ENCODE data around the gene FAT1. TPM values are rescaled to one million over a fixed set of nuclear protein-coding genes. Genes with fewer than 3 reads are reported as not detected.

Gene FAT1
- total RNA-seq, 2 donors from 2014 or later, result 175 to 215 TPM

DNA sequence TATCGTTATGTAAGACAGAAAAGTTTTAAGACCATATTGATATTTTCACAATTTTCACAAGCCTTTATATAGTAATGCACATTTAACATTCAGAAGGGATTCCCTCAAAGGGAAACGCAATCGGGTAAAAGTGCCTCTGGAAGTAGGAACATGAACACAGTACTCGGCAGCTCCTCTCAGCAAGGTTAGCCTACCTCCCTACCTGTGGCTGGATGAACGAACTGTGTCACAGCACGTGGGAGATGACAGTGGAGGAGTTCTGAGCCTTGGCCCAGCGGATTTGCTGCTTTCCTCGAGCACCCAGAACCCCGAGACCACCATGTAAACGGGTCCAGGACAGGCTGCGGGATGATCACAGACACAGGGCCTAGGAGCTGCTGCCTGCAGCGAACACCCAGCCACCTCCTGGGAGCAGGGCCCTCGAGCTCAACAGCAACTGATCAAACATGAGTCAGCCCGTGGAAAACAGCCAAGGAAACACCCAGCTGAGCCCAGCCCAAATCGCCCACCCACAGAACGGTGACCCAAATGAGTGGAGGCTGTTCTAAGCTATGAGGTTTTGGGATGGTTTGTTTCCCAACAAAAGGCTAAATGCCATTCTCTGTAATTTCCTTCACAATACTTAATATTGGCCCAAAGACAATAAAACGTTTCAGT, 30.4 kb downstream of the FAT1 start:
- Histone ChIP-seq H3K27me3 (replicated peaks; ENCODE audit: insufficient read depth) (no peaks in the 10 kb centered on the region), H3K4me1 (replicated peaks) (no peaks in the 10 kb centered on the region), H3K36me3 (no peaks in the 10 kb centered on the region), H3K27ac (no peak overlapping the region), H3K4me3 (no peak overlapping the region), H3K9me3 (no peaks in the 10 kb centered on the region)
- 53% methylated on average over 17 of the region's 17 CpGs for WGBS
- no peak for DNase-seq (ENCODE audit: low spot score)
- TF ChIP-seq POLR2A (IDR thresholded peaks at IDR 0.05) (no peak), POLR2AphosphoS5 (IDR thresholded peaks at IDR 0.05) (no peak)
- intact Hi-C loops (cut with DNase I), result no loop called here

DNA sequence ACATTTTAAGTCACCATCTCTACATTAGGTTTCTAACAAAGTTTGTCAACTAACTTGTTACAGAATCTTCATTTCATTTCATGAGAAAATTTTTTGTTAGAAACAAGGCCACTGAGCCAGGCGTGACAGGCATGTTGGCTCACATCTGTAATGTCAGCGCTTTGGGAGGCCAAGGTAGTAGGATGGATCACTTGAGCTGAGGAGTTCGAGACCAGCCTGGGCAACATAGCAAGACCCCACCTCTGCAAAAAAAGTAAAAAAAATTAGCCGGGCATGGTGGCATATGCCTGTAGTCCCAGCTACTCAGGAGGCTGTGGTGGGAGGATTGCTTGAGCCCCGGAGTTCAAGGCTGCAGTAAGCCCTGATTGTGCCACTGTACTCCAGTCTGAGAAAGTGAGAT, 32.3 kb downstream of the FAT1 start:
- no peaks in the 10 kb centered on the region for H3K36me3 ChIP-seq
- no peak for TF ChIP-seq POLR2AphosphoS5 (IDR thresholded peaks at IDR 0.05)
- TF ChIP-seq, protein P1, sequence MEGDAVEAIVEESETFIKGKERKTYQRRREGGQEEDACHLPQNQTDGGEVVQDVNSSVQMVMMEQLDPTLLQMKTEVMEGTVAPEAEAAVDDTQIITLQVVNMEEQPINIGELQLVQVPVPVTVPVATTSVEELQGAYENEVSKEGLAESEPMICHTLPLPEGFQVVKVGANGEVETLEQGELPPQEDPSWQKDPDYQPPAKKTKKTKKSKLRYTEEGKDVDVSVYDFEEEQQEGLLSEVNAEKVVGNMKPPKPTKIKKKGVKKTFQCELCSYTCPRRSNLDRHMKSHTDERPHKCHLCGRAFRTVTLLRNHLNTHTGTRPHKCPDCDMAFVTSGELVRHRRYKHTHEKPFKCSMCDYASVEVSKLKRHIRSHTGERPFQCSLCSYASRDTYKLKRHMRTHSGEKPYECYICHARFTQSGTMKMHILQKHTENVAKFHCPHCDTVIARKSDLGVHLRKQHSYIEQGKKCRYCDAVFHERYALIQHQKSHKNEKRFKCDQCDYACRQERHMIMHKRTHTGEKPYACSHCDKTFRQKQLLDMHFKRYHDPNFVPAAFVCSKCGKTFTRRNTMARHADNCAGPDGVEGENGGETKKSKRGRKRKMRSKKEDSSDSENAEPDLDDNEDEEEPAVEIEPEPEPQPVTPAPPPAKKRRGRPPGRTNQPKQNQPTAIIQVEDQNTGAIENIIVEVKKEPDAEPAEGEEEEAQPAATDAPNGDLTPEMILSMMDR (IDR thresholded peaks at IDR 0.05), result no peak
- no peak for TF ChIP-seq POLR2A (IDR thresholded peaks at IDR 0.05)
- no peaks in the 10 kb centered on the region for H3K9me3 ChIP-seq
- no peak overlapping the region for H3K4me3 ChIP-seq
- WGBS, result 96% methylated on average over 5 of the region's 5 CpGs
- no peak for DNase-seq (ENCODE audit: low spot score)
- H3K4me1 ChIP-seq (replicated peaks), result no peaks in the 10 kb centered on the region
- no peaks in the 10 kb centered on the region for H3K27me3 ChIP-seq (replicated peaks; ENCODE audit: insufficient read depth)
- no peak overlapping the region for H3K27ac ChIP-seq
- intact Hi-C loops (cut with DNase I), result no loop called here

DNA sequence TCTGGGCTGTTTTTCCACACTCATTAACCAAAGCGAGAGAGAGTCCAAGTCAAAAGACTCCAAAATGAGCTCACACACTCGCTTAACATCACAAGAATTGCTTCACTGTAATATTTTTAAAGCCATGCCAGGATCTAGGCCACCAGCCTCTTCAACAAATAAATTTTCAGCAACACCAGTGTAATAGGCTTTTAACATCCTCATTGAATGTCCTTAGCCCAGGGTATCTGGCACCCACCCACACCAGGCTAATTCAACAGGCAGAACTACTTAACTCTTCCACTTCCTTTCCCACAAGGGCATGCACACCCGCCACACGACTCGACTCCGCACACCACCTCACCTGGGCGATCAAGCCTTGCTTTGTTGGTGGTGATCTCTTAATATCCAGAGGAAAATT, 34.2 kb downstream of the FAT1 start:
- Histone ChIP-seq H3K27me3 (replicated peaks; ENCODE audit: insufficient read depth) (no peaks in the 10 kb centered on the region), H3K27ac (no peak overlapping the region), H3K36me3 (no peaks in the 10 kb centered on the region), H3K4me1 (replicated peaks) (no peaks in the 10 kb centered on the region), H3K4me3 (no peak overlapping the region), H3K9me3 (no peaks in the 10 kb centered on the region)
- no peak for TF ChIP-seq POLR2A (IDR thresholded peaks at IDR 0.05)
- TF ChIP-seq, protein P1 (IDR thresholded peaks at IDR 0.05), result no peak
- TF ChIP-seq POLR2AphosphoS5 (IDR thresholded peaks at IDR 0.05), result no peak
- intact Hi-C loops (cut with DNase I), result no loop called here
- WGBS, result 60% methylated on average over 7 of the region's 7 CpGs
- no peak for DNase-seq (ENCODE audit: low spot score)

DNA sequence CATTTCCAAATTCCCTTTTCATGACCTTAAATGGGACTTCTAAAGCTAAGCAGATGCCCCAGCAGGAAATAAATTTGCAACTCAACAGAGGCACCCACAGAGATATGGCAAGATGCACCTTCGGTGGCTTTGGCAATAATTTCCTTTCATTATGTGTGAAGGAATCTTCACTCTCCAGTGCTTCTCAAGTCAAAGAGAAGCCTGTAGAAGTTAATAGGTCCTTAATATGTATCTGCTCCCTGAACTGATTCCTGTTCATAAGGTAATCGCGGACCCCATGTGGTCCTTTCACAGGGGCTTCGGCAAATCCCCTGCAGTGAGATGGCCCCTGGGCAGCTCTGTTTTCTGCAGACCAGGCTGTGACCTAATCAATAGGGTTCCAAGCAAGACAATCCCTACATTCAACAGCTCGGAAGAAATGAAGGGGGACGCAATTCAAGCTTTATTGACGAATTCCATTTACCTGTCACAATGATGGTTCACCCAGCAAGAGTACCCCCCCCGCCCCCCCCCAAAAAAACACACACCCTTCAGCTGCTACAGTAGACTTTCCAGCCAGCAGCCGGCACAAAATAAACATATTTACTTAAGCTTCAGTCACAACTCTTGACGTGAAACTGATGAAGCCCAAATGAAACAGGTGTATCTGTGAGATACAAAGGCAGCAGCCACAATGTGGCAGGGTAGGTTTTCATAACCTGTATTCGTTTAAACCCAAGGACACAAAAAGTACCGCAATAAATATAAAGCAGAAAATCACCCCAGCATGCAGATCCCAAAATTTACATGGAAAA, 35.3 kb downstream of the FAT1 start:
- H3K4me1 ChIP-seq (replicated peaks), result no peaks in the 10 kb centered on the region
- DNase-seq (ENCODE audit: low spot score), result no peak

DNA sequence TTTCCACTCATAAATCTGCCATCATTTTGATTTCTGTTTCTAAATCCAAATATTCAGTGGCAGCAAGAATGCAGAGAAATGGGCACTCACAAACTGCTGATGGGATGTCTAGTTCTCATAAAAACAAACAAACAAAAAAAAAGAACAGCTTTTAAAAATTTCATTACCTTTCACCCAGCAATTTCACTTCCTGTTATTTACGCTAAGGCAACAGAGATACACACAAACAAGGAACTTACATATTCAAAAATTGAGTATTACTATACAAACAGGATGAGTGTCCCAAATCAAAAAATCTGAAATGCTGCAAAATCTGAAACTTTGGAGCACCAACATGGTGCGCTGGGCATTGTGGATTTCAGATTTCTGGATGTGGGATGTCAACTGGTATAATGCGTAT, 36.4 kb downstream of the FAT1 start:
- Histone ChIP-seq H3K36me3 (no peaks in the 10 kb centered on the region), H3K4me3 (no peak overlapping the region), H3K27ac (no peak overlapping the region), H3K27me3 (replicated peaks; ENCODE audit: insufficient read depth) (no peaks in the 10 kb centered on the region), H3K4me1 (replicated peaks) (no peaks in the 10 kb centered on the region), H3K9me3 (no peaks in the 10 kb centered on the region)
- 87% methylated on average over 3 of the region's 3 CpGs for WGBS
- intact Hi-C loops (cut with DNase I), result no loop called here
- TF ChIP-seq POLR2AphosphoS5 (IDR thresholded peaks at IDR 0.05) (no peak), POLR2A (IDR thresholded peaks at IDR 0.05) (no peak)
- TF ChIP-seq, protein P1 (IDR thresholded peaks at IDR 0.05), result no peak
- DNase-seq (ENCODE audit: low spot score), result no peak

More for the DNA sequence above, 35.3 kb downstream of the FAT1 start:
- no peaks in the 10 kb centered on the region for H3K27me3 ChIP-seq (replicated peaks; ENCODE audit: insufficient read depth)
- WGBS, result 62% methylated on average over 11 of the region's 12 CpGs
- TF ChIP-seq, protein P1 (IDR thresholded peaks at IDR 0.05), result no peak
- no peak for TF ChIP-seq POLR2AphosphoS5 (IDR thresholded peaks at IDR 0.05)
- TF ChIP-seq POLR2A (IDR thresholded peaks at IDR 0.05), result no peak
- intact Hi-C loops (cut with DNase I), result no loop called here
- no peak overlapping the region for H3K4me3 ChIP-seq
- no peak overlapping the region for H3K27ac ChIP-seq
- no peaks in the 10 kb centered on the region for H3K9me3 ChIP-seq
- H3K36me3 ChIP-seq, result no peaks in the 10 kb centered on the region
